ENCODE measurements around the gene SCO2.

DNA sequence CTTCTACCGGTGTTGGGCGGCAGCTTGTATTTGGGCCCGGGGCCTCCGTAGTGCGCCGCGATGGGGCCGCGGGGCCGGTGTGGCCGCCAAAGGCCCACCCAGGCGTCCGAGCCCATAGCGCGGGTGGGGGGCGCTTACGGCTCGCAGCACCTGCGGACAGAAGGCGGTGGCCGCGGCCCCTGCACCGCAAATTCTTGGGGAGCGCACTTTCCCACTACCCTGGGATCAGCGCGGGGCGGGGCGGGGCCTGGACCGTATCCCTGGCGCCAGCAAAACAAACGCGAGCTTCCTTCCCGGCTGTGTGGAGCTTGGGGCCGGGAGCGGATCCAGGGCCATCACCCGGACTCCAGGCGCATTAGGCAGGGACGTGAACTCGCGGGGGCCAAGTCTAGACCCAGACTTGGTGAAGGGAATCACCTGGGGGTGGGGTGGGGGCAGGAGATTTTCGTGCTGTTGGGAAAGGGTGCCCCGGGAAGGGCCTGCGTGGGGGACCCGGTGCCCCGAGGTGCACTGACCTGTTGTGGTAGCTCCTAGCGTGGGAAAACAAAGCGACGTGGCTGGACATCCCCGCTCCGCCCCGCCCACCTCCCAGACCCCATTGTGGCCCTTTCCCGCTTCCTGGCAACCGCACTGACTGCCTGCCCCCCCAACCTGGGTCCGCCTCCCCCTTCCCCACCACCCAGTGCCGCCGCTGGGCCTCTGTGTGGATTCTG is 6.7 kb upstream of the SCO2 start:
- TF ChIP-seq ZNF274 (IDR thresholded peaks at IDR 0.05; ENCODE audit: low read length) (no peak), ZNF274 (tag by site-specific recombination; IDR thresholded peaks at IDR 0.05; ENCODE audit: borderline replicate concordance) (no peak), RBAK (tag by site-specific recombination; IDR thresholded peaks at IDR 0.05) (no peak), MEIS1 (CRISPR knock-in tag; IDR thresholded peaks at IDR 0.05; ENCODE audit: borderline replicate concordance) (no peak), MYNN (tag by site-specific recombination; IDR thresholded peaks at IDR 0.05; ENCODE audit: borderline replicate concordance) (no peak), ZNF157 (tag by site-specific recombination; IDR thresholded peaks at IDR 0.05) (no peak), ZNF558 (tag by site-specific recombination; IDR thresholded peaks at IDR 0.05) (no peak), ZNF366 (tag by site-specific recombination; conservative IDR thresholded peaks at IDR 0.05) (no peak), ZNF335 (tag by site-specific recombination; conservative IDR thresholded peaks at IDR 0.05) (no peak), KLF1 (tag by site-specific recombination; IDR thresholded peaks at IDR 0.05) (no peak), MZF1 (tag by site-specific recombination; IDR thresholded peaks at IDR 0.05; ENCODE audit: borderline replicate concordance) (no peak), ZNF311 (tag by site-specific recombination; IDR thresholded peaks at IDR 0.05; ENCODE audit: borderline replicate concordance) (no peak)
- TF ChIP-seq, protein P1, sequence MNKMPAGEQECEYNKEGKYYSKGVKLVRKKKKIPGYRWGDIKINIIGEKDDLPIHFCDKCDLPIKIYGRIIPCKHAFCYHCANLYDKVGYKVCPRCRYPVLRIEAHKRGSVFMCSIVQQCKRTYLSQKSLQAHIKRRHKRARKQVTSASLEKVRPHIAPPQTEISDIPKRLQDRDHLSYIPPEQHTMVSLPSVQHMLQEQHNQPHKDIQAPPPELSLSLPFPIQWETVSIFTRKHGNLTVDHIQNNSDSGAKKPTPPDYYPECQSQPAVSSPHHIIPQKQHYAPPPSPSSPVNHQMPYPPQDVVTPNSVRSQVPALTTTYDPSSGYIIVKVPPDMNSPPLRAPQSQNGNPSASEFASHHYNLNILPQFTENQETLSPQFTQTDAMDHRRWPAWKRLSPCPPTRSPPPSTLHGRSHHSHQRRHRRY (tag by site-specific recombination; IDR thresholded peaks at IDR 0.05): no peak
- TF ChIP-seq, protein P2, sequence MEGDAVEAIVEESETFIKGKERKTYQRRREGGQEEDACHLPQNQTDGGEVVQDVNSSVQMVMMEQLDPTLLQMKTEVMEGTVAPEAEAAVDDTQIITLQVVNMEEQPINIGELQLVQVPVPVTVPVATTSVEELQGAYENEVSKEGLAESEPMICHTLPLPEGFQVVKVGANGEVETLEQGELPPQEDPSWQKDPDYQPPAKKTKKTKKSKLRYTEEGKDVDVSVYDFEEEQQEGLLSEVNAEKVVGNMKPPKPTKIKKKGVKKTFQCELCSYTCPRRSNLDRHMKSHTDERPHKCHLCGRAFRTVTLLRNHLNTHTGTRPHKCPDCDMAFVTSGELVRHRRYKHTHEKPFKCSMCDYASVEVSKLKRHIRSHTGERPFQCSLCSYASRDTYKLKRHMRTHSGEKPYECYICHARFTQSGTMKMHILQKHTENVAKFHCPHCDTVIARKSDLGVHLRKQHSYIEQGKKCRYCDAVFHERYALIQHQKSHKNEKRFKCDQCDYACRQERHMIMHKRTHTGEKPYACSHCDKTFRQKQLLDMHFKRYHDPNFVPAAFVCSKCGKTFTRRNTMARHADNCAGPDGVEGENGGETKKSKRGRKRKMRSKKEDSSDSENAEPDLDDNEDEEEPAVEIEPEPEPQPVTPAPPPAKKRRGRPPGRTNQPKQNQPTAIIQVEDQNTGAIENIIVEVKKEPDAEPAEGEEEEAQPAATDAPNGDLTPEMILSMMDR (tag by site-specific recombination; IDR thresholded peaks at IDR 0.05): no peak
